Measurements from ENCODE around the gene NADK2.
"Not testable (repeated sequence)": the region's sequence is repeated elsewhere in the genome, so short reads cannot be mapped to it uniquely, and the experiment has no call there.

NADK2 gene, protein sequence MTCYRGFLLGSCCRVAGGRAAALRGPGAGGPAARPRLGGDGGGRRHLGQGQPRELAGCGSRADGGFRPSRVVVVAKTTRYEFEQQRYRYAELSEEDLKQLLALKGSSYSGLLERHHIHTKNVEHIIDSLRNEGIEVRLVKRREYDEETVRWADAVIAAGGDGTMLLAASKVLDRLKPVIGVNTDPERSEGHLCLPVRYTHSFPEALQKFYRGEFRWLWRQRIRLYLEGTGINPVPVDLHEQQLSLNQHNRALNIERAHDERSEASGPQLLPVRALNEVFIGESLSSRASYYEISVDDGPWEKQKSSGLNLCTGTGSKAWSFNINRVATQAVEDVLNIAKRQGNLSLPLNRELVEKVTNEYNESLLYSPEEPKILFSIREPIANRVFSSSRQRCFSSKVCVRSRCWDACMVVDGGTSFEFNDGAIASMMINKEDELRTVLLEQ

DNA sequence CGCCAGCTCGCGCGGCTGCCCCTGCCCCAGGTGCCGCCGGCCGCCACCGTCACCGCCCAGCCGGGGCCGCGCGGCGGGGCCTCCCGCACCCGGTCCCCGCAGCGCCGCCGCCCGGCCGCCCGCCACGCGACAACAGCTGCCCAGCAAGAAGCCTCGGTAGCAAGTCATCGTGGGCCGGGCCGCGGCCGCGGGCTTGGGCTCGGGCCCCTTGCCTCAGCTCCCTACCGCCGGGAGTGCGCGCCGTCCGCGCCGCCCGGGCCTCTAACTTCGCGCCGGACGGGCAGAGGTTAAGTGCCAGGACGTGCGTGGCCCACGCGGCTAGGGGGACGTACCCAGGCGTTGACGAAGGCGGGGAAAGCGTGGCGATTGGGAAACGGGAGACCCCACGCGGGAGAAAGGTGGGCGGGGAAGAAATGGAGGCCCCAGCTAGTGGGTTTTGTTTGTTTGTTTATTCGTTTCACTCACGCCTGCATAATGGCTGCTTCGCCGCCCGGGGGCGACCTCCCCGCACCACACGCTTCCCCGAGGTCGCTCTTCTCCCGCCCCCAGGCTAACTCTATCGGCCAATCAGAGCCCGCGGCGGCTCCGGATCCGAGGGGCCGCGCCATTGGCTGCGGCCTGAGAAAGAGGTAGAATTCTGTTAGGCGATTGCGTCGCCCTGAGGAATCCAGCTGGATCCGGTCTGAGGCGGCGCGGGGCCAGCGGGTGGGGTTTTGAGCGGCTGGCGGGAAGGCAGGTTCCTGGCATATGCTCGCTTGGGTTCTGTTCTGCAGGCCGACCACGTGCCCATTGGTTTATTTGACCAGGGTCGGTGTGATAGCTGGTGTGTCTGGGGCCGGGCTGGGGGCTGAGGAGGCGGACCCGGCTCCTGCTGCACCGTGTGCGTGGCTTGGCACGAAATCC is at the start of gene NADK2:
Gene NADK2 (minus strand): TSS at position 295 of the 903 bp plus-strand sequence. CDS start 127 bp downstream, at position 168.
- DNase-seq (ENCODE audit: low spot score): peak; percentile 97

DNA sequence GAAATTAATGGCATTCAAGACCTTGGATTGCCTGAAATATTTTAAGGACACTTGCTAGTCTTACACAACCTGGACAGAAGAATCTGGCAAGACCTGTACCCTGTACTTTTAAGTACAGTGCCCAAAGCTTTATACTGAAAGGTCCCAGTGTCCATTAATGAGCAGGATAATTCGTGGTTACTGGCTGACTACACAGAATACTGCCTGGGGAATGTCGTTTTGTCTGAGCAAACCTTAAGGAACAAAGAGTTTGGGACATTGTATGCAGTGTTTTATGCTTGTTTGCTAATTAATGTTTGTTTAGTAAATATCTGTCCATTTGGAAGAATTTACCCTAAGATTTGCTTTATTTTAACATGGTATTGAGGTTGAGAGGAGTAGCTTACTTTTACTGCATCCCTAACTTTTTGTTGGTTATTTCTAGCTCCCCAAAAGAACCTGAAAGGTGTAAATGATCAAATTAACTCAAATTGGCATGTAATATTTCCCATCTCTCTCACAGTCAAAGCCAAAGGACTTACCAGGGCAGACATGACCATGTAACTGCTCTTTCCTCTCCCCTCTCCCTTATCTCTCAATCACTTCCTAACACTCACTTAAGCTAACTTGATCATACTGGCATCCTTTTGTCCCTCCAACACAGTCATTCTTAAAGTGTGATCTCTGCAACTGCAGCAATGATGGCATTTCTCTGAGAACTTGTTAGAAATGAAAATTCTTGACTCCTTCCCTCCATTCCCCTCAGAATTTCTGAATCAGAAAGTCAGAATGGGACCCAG is 44.3 kb upstream of the NADK2 start:
- no peak for DNase-seq (ENCODE audit: low spot score)

GRCh38 chr5:36283775-36284174 is 42.0 kb upstream of the NADK2 start:
- DNase-seq (ENCODE audit: low spot score): not testable (repeated sequence)

DNA sequence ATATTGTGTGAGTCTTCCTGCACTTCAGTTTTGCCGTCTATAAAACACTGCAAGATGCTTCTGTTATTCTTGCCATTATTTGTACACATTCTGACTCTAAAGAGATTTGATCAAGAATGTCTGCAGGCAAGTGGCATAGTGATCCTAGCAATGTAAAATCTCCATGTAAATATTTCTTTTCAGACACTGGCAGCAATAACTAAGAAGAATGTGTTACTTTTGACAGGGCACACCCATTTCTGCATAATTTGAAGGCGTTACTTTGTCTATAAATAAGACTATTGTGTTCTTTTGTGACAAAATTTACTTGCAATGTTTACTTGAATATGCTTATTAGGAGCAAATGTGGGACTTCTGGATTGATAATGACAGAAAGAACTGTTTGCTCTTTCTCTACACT is 39.9 kb upstream of the NADK2 start:
- no peak for DNase-seq (ENCODE audit: low spot score)

DNA sequence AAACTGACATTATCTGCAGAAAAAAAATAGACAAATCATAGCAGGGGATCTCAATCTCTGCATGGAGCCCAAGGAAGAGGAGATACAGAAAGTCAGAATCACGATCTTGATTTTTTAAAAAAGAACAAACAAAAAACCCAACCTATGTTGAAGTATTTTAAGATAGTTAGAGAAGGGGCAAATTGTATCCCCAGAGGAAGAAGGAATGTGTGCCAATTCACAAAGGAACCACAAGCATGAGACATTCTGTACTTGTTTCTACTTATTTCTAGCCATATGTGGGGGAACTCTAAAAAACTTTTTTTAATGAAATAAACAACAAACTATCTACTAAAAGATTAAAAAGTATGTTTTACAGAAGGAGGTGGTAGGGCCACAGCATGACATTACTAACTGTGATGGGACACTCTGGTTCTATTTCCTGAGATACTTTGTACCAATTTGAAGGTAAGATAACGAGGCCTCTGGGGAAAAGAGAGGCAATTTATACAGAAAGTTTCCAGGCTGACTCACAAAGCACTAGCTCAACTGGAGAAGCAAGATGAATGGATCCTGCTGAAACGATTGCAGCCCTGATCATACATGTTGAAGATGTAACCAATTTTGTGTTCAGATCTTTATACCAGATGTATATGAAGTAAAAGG is 37.5 kb upstream of the NADK2 start:
- DNase-seq (ENCODE audit: low spot score): no peak

DNA sequence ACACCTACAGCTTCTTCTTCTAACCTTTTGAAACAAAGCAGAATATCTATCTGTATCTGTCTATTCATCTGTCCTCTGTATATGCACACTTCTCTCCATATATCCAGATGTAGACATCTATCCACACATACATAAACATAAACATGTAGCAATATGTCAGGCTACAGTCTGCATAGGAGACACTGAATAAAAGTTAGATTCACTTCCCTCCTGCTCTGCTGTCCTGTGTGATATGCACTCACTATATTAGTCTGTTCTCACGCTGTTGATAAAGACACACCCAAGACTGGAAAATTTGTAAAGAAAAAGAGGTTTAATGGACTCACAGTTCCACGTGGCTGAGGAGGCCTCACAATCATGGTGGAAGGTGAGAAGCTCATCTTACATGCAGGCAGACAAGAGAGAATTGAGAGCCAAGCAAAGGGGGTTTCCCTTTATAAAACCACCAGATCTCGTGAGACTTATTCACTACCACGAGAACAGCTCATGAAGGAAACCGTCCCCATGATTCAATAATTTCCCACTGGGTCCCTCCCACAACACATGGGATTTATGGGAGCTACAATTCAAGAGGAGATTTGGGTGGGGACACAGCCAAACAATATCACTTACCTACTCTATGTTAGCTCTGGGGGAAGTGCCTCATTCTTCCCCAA is 35.9 kb upstream of the NADK2 start:
- DNase-seq (ENCODE audit: low spot score): no peak

DNA sequence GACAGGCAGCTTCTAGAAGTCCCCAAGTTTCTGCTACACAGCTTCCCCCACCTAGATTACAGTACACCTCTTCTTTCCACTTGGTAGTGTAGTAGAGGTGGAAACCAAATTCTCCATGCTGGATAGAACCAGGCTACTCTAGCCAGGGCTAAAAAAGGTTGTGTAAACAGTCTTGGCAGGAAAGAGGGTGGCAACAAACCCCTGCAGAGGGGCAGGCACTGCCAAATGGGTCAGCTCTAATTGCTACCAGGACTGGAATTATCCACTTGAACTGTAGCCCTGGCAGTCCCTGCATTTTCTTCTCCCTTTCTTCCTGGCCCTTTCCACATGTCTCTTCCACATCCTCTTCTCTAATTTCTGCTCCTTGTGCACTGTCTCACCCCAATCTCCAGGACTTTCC is 35.1 kb upstream of the NADK2 start:
- DNase-seq (ENCODE audit: low spot score): no peak

DNA sequence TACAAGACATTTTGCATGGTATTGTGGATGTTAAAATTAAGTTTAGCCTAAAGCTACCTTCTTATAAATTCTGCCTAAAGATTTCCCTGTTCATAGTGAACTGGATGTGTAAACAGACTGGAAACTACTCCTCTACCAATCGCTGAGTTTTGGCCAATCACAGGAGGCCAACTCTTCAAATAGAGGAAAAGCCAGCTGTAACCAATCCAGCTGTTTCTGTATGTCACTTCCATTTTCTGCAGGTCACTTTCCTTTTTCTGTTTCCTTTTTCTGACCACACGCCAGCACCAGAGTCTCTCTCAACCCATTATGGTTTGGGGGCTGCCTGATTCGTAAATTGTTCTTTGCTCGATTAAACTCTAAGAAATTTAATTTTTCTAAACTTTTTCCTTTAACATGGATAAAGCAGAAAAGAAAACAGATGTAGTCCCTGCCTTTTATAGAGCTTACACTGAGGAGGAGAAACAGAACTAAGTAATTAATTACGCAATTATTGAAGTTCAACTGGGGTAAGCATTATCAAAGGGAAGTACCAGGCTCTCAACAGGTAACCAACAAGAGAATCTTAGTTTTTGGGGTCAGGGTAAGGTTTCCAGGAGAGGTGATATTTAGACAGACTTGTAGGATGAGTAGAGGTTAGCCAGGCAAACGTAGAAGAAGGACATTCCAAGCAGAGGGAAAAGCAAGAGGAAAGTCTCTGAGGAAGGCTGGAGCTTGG is 32.2 kb upstream of the NADK2 start:
- no peak for DNase-seq (ENCODE audit: low spot score)

DNA sequence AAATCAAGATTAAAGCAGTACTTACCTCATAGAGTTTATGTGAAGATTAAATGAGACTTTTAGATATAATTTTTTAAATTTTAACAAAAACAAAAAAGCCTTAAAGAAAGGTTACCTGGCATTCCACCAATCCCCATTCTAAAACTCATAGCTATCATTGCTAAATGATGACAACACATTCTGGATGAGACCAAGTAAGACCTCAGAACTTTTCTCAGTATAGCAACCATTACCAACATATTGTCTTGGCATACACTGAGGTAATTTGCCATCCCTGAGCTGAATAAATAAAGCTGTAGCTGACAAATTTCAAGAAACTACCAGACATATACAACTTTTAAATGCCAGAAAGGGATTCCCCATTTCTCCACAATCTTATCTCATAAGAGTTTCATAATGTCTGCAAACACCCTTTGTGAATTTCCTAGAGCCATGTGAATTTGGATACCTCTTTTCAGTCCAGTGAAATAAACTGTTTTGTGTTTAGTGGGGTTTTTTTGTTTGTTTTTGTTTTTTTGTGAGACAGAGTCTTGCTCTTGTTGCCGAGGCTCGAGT is 30.5 kb upstream of the NADK2 start:
- DNase-seq (ENCODE audit: low spot score): no peak

DNA sequence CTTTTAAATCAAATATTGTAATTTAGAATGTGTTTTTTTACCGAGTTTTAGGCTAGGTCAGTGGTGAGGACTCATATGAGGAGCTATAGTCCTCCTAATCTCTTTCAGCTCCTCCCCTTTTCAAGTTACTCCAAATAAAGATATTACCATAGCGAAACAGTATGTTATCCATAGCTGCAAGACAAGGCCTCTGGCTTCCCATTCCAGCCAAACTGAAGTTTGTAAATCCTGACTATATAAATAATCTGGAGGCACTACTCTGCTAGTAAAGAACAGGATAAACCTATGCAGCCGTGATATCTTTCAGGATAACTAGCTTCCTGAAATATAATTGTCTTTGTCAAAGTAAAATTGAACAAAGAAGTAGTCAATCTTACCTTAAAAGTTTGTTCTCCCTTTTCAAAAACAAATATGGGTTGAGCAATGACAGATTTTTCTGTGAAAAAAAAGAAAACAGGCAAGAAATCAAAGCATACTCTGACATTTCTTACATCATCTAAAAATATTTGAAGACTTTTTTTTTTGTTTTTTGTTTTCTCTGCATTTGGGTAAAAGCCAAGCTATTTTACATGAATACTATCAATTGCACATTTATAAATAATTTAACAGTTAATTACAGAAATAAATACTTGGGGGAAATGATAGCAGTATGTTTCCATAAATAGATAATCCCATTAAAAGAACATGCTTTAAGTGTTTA is 29.3 kb upstream of the NADK2 start:
- no peak for DNase-seq (ENCODE audit: low spot score)

- no peak for DNase-seq (ENCODE audit: low spot score)
Observed at GRCh38 chr5:36270175-36270574, 28.4 kb upstream of the NADK2 start.

GRCh38 chr5:36269478-36269877 is 27.8 kb upstream of the NADK2 start:
- DNase-seq (ENCODE audit: low spot score): no peak

DNA sequence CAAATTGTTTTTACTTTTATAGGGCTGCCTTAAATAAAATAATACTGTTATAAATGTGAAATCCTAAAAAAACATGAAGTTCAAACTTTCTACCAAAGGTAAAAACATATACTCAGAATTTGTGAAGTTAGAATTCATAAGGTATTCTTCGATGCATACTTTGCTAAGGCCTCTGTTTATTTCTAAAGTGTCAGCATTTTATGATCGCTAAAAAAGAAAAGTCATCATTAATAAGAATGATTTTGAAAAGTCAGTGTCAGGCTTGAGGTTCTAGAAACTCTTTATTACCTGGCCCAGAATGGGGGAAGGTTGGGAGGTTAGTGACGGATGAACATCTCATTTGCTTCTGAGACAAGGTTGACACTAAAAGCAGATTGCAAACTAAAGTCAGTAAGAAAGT is 26.2 kb upstream of the NADK2 start:
- DNase-seq (ENCODE audit: low spot score): no peak

DNA sequence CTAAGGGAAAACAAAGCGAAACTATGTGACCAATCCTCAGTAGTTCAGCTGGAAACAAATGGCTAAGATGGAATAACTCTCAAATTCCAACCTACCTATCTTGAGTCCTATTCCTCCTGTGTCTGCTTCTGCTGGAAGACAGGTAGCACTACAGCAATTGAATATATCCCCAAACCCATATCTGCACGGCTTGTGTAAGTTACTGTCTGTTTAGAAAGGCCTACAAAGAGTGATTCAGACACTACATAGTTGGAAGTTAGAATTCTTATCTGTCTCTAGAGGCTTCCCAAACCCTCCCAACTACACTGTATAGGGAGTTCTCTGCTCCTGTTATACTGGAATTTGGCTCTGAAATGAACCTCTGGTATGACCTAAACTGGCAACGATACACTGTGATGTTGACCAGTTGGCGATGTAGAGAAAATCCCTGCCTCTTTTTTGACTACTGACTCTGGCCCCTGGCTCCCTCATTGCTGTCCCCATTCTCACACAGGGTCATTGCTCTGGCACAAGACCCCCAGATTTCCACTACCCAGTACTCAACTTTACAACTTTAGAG is 22.6 kb upstream of the NADK2 start:
- no peak for DNase-seq (ENCODE audit: low spot score)

GRCh38 chr5:36261186-36261585 is 19.5 kb upstream of the NADK2 start:
- DNase-seq (ENCODE audit: low spot score): no peak

GRCh38 chr5:36253575-36253974 is 11.8 kb upstream of the NADK2 start:
- DNase-seq (ENCODE audit: low spot score): no peak

- no peak for DNase-seq (ENCODE audit: low spot score)
Observed at GRCh38 chr5:36252722-36253365, 11.1 kb upstream of the NADK2 start.

DNA sequence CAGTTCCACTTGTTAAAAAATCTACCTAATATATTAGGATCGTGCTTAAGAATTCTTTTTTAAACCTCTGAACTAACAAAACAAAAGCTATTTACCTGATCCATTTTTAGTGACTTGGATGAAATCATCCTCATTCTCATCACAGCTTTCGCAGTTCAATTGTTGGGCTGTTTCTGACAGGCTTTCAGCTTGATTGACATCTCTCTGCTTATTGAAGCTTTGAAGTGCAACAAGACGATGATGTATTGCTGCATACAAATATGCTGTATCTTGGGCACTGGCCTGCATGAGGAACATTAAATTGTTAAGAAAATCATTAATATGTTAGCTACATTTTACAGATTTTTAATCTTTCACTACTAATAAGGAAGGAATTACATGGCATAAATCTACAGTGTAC is 9.5 kb upstream of the NADK2 start:
- no peak for DNase-seq (ENCODE audit: low spot score)

- no peak for DNase-seq (ENCODE audit: low spot score)
Observed at GRCh38 chr5:36250427-36250826, 8.7 kb upstream of the NADK2 start.
